Fibroblast of villous mesenchyme (primary cell): ENCODE results near the gene GABRD. TPM values are rescaled to one million over a fixed set of nuclear protein-coding genes. Genes with fewer than 3 reads are reported as not detected.
"Not testable (repeated sequence)": the region's sequence is repeated elsewhere in the genome, so short reads cannot be mapped to it uniquely, and the experiment has no call there.

Experiments used
- DNase-seq: peaks from one replicate; pipeline ENCODE4 v3.0.0-alpha.2; 2010; ENCODE audit warnings: low read depth
- H3K4me3 ChIP-seq: 2 replicates; pipeline ENCODE4 v1.5.1; 2011; ENCODE audit warnings: low read depth, mild to moderate bottlenecking, low read length
- total RNA-seq: library from RNA; depleted of rRNA; stranded (reverse); fragments of >200 nt; gene quantifications from 2 replicates; pipeline ENCODE4 v1.2.3, GENCODE V29; 2012
- TF ChIP-seq, protein P1 (sequence below): IDR thresholded peaks from 2 replicates; pipeline ENCODE4 v1.5.1; 2012; ENCODE audit warnings: low read depth, mild to moderate bottlenecking, low read length; ENCODE audit not compliant: insufficient read depth

The GABRD gene
- total RNA-seq, 1 donor: not detected

DNA sequence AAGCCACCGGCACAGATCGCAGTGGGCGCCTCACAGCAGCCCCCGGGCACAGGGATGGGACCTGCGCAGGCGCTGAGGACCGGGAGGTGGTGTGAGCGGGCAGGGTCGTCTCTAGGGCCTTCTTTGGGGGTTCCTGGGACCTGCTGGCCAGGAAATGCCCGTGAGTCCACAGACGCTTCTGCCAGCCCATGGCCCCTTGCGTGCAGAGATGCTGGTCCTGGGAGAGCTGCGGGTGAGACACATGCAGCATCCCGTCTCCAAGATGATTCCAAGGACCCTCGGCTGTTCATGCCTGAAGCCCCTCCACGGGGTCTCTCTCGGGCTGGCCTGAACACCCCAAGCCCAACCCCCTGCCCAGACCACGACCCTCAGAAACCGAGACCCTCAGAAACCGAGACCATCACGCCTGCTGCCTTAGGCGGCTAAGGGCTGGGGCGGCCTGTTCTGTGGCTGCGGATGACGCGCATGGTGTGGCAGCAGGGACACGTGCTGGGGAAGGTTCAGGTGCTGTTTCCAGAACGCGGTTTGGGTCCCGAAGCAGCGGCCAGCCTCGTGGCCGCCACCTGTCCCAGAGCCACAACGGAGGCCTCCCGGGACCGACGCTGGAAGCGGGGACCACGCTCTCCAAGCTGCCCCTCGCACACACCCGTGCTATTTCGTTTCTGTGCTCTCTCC lies 38.5 kb upstream of the GABRD start:
- DNase-seq: no peak
- H3K4me3 ChIP-seq: no peak overlapping the region
- TF ChIP-seq, protein P1, sequence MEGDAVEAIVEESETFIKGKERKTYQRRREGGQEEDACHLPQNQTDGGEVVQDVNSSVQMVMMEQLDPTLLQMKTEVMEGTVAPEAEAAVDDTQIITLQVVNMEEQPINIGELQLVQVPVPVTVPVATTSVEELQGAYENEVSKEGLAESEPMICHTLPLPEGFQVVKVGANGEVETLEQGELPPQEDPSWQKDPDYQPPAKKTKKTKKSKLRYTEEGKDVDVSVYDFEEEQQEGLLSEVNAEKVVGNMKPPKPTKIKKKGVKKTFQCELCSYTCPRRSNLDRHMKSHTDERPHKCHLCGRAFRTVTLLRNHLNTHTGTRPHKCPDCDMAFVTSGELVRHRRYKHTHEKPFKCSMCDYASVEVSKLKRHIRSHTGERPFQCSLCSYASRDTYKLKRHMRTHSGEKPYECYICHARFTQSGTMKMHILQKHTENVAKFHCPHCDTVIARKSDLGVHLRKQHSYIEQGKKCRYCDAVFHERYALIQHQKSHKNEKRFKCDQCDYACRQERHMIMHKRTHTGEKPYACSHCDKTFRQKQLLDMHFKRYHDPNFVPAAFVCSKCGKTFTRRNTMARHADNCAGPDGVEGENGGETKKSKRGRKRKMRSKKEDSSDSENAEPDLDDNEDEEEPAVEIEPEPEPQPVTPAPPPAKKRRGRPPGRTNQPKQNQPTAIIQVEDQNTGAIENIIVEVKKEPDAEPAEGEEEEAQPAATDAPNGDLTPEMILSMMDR: no peak

DNA sequence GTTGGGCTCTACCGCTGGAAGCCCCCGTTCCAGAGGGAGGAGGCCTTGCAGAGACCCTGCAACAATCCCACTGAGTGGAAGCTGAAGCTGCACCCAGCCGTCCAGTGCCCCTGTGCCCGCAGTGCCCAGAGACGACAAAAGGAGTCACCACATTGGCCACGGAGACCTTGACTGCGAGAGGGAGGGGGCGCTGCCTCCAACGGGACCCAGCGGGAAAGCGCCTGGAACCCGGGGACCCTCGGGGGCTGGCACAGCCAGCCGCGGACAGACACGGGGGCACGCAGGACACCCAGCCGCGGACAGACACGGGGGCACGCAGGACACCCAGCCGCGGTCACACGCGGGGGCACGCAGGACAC lies 38.0 kb upstream of the GABRD start:
- H3K4me3 ChIP-seq: no peak overlapping the region
- TF ChIP-seq, protein P1: no peak
- no peak for DNase-seq

DNA sequence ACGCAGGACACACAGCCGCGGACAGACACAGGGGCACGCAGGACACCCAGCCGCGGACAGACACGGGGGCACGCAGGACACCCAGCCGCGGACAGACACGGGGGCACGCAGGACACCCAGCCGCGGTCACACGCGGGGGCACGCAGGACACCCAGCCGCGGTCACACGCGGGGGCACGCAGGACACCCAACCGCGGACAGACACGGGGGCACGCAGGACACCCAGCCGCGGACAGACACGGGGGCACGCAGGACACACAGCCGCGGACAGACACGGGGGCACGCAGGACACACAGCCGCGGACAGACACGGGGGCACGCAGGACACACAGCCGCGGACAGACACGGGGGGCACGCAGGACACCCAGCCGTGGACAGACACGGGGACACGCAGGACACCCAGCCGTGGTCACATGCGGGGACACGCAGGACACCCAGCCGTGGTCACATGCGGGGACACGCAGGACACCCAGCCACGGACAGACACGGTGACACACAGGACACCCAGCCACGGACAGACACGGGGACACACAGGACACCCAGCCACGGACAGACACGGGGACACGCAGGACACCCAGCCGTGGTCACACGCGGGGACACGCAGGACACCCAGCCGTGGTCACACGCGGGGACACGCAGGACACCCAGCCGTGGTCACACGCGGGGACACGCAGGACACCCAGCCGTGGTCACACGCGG lies 37.4 kb upstream of the GABRD start:
- not testable (repeated sequence) for DNase-seq, H3K4me3 ChIP-seq

DNA sequence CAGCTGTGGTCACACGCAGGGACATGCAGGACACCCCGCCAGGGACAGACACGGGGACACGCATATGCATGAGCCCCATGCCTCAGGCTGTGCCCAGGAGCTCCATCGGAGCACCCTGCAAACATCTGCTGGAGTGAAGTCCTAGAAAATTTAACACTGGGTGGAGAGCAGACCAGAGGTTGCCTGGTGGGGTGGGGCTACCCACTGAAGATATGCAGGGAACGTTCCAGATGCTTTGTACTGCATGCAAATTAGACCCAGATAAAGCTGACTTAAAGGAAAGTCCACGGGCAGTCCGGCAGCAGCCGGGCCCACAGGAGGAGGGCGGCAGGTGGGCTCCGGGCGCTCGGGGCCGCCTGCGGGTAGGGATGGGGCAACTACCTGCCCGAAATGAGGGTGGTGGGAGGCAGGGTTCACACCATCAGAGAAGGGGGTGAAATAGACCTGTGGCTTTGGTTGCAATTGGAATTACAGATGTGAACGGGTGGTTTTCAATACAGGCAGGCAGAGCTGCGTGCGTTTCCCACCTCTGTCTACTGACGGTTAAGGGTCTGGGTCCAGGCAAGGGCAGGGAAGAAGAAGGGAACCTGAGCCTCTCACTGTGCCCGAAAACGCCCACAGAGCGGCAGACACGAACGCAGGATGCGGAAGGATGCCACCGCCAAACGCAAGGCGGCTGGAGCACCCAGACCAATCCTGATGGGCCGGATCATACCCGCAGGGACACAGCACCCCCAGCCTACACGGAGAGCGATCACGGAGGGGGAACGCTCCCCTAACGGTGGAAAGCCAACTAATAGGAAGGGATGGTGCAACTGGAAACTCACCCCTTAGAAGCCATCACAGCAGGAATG lies 36.5 kb upstream of the GABRD start:
- no peak for DNase-seq

DNA sequence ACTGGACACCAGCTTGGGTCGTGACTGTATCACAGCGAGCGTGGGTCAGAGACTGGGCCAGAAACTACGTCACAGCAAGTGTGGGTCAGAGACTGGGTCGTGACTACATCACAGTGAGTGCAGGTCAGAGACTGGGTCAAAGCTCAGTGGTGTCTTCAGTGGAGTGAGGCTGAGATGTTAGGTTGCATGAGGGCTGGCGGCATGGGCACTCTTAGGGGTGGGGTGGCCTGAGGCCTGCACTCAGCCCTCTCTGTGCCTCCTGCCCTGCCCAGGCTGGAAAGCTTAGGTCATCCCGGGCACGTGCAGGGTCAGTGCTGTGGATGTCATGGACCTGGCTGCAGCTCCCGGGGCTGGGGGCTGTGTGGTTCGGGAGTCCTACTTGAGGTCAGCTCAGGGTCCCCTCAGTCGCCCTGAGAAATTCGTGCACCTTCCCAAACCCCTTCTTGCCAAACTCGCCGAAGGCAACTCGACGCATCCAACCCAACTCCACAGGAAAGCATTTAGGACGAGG lies 34.5 kb upstream of the GABRD start:
- H3K4me3 ChIP-seq: no peak overlapping the region
- no peak for DNase-seq
- TF ChIP-seq, protein P1: no peak

More for the DNA sequence above, 36.5 kb upstream of the GABRD start:
- no peak overlapping the region for H3K4me3 ChIP-seq
- TF ChIP-seq, protein P1: no peak

DNA sequence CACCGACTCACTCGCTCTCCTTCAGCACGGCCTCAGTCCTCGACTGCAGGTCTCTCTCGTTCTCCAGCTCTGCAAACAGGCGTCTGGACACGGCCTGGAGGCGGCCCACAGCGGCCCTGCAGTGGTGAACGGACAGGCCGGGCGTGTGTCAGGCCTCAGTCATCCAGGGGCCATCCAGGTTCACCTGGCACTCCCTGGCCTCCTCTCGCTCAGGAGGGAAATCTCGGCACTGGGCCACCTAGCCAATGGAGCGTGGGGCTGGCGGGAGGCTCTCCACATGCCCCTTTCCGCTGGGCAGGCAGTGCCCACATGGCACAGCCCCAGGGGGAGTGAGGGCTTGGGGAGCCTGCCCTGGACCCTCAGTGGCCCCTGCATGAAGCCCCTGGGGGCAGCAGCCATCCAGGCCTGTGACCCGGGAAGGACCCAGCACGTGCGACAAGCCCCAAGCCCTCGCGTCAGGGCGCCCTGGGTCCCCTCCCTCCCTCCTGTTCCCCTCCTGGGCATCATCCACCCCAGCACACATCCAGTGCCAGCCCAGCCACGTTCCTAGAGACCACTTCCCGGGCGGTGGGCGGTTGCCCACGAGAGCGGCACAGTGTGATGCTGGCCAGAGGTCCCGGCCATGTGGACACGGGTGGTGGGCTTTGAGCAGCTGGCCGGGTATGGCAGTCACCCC lies 33.6 kb upstream of the GABRD start:
- no peak overlapping the region for H3K4me3 ChIP-seq
- no peak for DNase-seq
- TF ChIP-seq, protein P1: no peak
